ENCODE data around the gene PCK2.
"Not testable (repeated sequence)": the region's sequence is repeated elsewhere in the genome, so short reads cannot be mapped to it uniquely, and the experiment has no call there.

PCK2 gene

GRCh38 chr14:24095271-24096068 is 1.4 kb downstream of the PCK2 start:
- peak; percentile 17 for DNase-seq (ENCODE audit: low spot score)

GRCh38 chr14:24096545-24097181 is 2.6 kb downstream of the PCK2 start:
- no peak for DNase-seq (ENCODE audit: low spot score)

GRCh38 chr14:24098229-24098926 is 4.3 kb downstream of the PCK2 start:
- no peak for DNase-seq (ENCODE audit: low spot score)

- no peak for DNase-seq (ENCODE audit: low spot score)
Measured at GRCh38 chr14:24098927-24099813, 5.1 kb downstream of the PCK2 start.

- no peak for DNase-seq (ENCODE audit: low spot score)
Measured at GRCh38 chr14:24100197-24100981, 6.3 kb downstream of the PCK2 start.

- DNase-seq (ENCODE audit: low spot score), result no peak
Measured at GRCh38 chr14:24100982-24101494, 6.9 kb downstream of the PCK2 start.

- no peak for DNase-seq (ENCODE audit: low spot score)
Measured at GRCh38 chr14:24102357-24103048, 8.4 kb downstream of the PCK2 start.

- no peak for DNase-seq (ENCODE audit: low spot score)
Measured at GRCh38 chr14:24103451-24103850, 9.3 kb downstream of the PCK2 start.

- DNase-seq (ENCODE audit: low spot score), result not testable (repeated sequence)
Measured at GRCh38 chr14:24105609-24106239, 11.6 kb downstream of the PCK2 start.

GRCh38 chr14:24106672-24107271 is 12.7 kb downstream of the PCK2 start:
- no peak for DNase-seq (ENCODE audit: low spot score)

- DNase-seq (ENCODE audit: low spot score), result no peak
Measured at GRCh38 chr14:24108336-24108874, 14.3 kb downstream of the PCK2 start.

GRCh38 chr14:24110060-24110459 is 15.9 kb downstream of the PCK2 start:
- no peak for DNase-seq (ENCODE audit: low spot score)

GRCh38 chr14:24110523-24110922 is 16.4 kb downstream of the PCK2 start:
- no peak for DNase-seq (ENCODE audit: low spot score)

GRCh38 chr14:24113379-24113800 is 19.3 kb downstream of the PCK2 start:
- DNase-seq (ENCODE audit: low spot score), result no peak

- DNase-seq (ENCODE audit: low spot score), result peak; percentile 80
Measured at GRCh38 chr14:24113801-24114531, 19.9 kb downstream of the PCK2 start.

- DNase-seq (ENCODE audit: low spot score), result peak; percentile 100
Measured at GRCh38 chr14:24114532-24115421, 20.7 kb downstream of the PCK2 start, which contains the start of the genes DCAF11 and NRL. Gene DCAF11 (plus strand): TSS chr14:24114777. CDS start chr14:24115595, 818 bp downstream. Gene NRL (minus strand): TSS chr14:24114949. CDS start chr14:24082848, 32,101 bp downstream.
